ENCODE results near the gene DIS3L2. TPM values are rescaled to one million over a fixed set of nuclear protein-coding genes. Genes with fewer than 3 reads are reported as not detected.
A peak's percentile ranks its signal among the peaks of the same experiment; 100 is the strongest.

Gene DIS3L2
- 11.8 and 19.7 TPM in 2 replicates for total RNA-seq

- no peak for FAIRE-seq
- TF ChIP-seq CTCF (IDR thresholded peaks at IDR 0.05; ENCODE audit: insufficient read depth, low read length, severe bottlenecking), result no peak
- DNase-seq (ENCODE audit: low read depth), result peak; percentile 51
Measured at GRCh38 chr2:231961349-231962166, at the start of gene DIS3L2. Gene DIS3L2 (plus strand): TSS chr2:231961713. CDS start chr2:232014928, 53,215 bp downstream.

GRCh38 chr2:231914077-231914690, 47.3 kb upstream of the DIS3L2 start:
- FAIRE-seq, result no peak
- no peak for TF ChIP-seq CTCF (IDR thresholded peaks at IDR 0.05; ENCODE audit: insufficient read depth, low read length, severe bottlenecking)
- DNase-seq (ENCODE audit: low read depth), result no peak
- no peak overlapping the region for H3K4me3 ChIP-seq (ENCODE audit: low read depth, low read length)
- H3K36me3 ChIP-seq (ENCODE audit: control insufficient read depth, insufficient read depth, low read length), result no peaks in the 10 kb centered on the region
- peaks cover 3% of the 10 kb centered on the region for H3K27me3 ChIP-seq (ENCODE audit: control insufficient read depth, insufficient read depth, low read length)

More at GRCh38 chr2:231961349-231962166, at the start of gene DIS3L2:
- Histone ChIP-seq H3K36me3 (ENCODE audit: control insufficient read depth, insufficient read depth, low read length) (no peaks in the 10 kb centered on the region), H3K27me3 (ENCODE audit: control insufficient read depth, insufficient read depth, low read length) (no peaks in the 10 kb centered on the region), H3K4me3 (ENCODE audit: low read depth, low read length) (peak within 1 kb of the TSS; percentile 54)

GRCh38 chr2:231917280-231918066, 44.0 kb upstream of the DIS3L2 start:
- Histone ChIP-seq H3K36me3 (ENCODE audit: control insufficient read depth, insufficient read depth, low read length) (no peaks in the 10 kb centered on the region), H3K27me3 (ENCODE audit: control insufficient read depth, insufficient read depth, low read length) (peaks cover 6% of the 10 kb centered on the region), H3K4me3 (ENCODE audit: low read depth, low read length) (no peak overlapping the region)
- no peak for TF ChIP-seq CTCF (IDR thresholded peaks at IDR 0.05; ENCODE audit: insufficient read depth, low read length, severe bottlenecking)
- DNase-seq (ENCODE audit: low read depth) (no peak), FAIRE-seq (peak; percentile 60)

GRCh38 chr2:231918501-231919330, 42.8 kb upstream of the DIS3L2 start:
- no peak overlapping the region for H3K4me3 ChIP-seq (ENCODE audit: low read depth, low read length)
- no peaks in the 10 kb centered on the region for H3K36me3 ChIP-seq (ENCODE audit: control insufficient read depth, insufficient read depth, low read length)
- no peak for TF ChIP-seq CTCF (IDR thresholded peaks at IDR 0.05; ENCODE audit: insufficient read depth, low read length, severe bottlenecking)
- FAIRE-seq, result no peak
- DNase-seq (ENCODE audit: low read depth), result no peak
- H3K27me3 ChIP-seq (ENCODE audit: control insufficient read depth, insufficient read depth, low read length), result peaks cover 6% of the 10 kb centered on the region

GRCh38 chr2:231919341-231920035, 42.0 kb upstream of the DIS3L2 start:
- H3K4me3 ChIP-seq (ENCODE audit: low read depth, low read length), result no peak overlapping the region
- peaks cover 12% of the 10 kb centered on the region for H3K27me3 ChIP-seq (ENCODE audit: control insufficient read depth, insufficient read depth, low read length)
- peak; percentile 23 for FAIRE-seq
- DNase-seq (ENCODE audit: low read depth), result no peak
- no peak for TF ChIP-seq CTCF (IDR thresholded peaks at IDR 0.05; ENCODE audit: insufficient read depth, low read length, severe bottlenecking)
- H3K36me3 ChIP-seq (ENCODE audit: control insufficient read depth, insufficient read depth, low read length), result no peaks in the 10 kb centered on the region

All from bronchial epithelial cell (primary cell).